GM19372 (cell line): ENCODE data around the gene SLC10A7.

Source experiments
- ATAC-seq: cut with Tn5 transposase; IDR thresholded peaks from one replicate; pipeline ENCODE4 v1.9.1; 2021; ENCODE audit warnings: mild to moderate bottlenecking, low read depth, moderate library complexity; ENCODE audit not compliant: unreplicated experiment

The SLC10A7 gene

GRCh38 chr4:146443525-146443924, 78.2 kb downstream of the SLC10A7 start:
- no peak for ATAC-seq

GRCh38 chr4:146442801-146443200, 78.9 kb downstream of the SLC10A7 start:
- no peak for ATAC-seq

- no peak for ATAC-seq
Observed at GRCh38 chr4:146439999-146440398, 81.7 kb downstream of the SLC10A7 start.

- no peak for ATAC-seq
Observed at GRCh38 chr4:146439437-146439836, 82.3 kb downstream of the SLC10A7 start.

- no peak for ATAC-seq
Observed at GRCh38 chr4:146437778-146438177, 84.0 kb downstream of the SLC10A7 start.

GRCh38 chr4:146436423-146437162, 85.1 kb downstream of the SLC10A7 start:
- no peak for ATAC-seq

- ATAC-seq = no peak
Observed at GRCh38 chr4:146435962-146436361, 85.8 kb downstream of the SLC10A7 start.

- ATAC-seq = no peak
Observed at GRCh38 chr4:146432065-146432464, 89.7 kb downstream of the SLC10A7 start.

- ATAC-seq = no peak
Observed at GRCh38 chr4:146428298-146428697, 93.4 kb downstream of the SLC10A7 start.

- no peak for ATAC-seq
Observed at GRCh38 chr4:146417822-146418221, 103.9 kb downstream of the SLC10A7 start.

GRCh38 chr4:146415829-146416228, 105.9 kb downstream of the SLC10A7 start:
- ATAC-seq = no peak

GRCh38 chr4:146407669-146408084, 114.1 kb downstream of the SLC10A7 start:
- no peak for ATAC-seq

GRCh38 chr4:146407257-146407656, 114.5 kb downstream of the SLC10A7 start:
- no peak for ATAC-seq

- no peak for ATAC-seq
Observed at GRCh38 chr4:146401274-146401673, 120.5 kb downstream of the SLC10A7 start.

GRCh38 chr4:146398896-146399445, 122.8 kb downstream of the SLC10A7 start:
- ATAC-seq = no peak

- no peak for ATAC-seq
Observed at GRCh38 chr4:146398404-146398803, 123.3 kb downstream of the SLC10A7 start.

- ATAC-seq = no peak
Observed at GRCh38 chr4:146389561-146389960, 132.2 kb downstream of the SLC10A7 start.

GRCh38 chr4:146382194-146382593, 139.5 kb downstream of the SLC10A7 start:
- ATAC-seq = no peak

- no peak for ATAC-seq
Observed at GRCh38 chr4:146381263-146381872, 140.4 kb downstream of the SLC10A7 start.

- ATAC-seq = no peak
Observed at GRCh38 chr4:146379744-146380143, 142.0 kb downstream of the SLC10A7 start.

- no peak for ATAC-seq
Observed at GRCh38 chr4:146371812-146372211, 149.9 kb downstream of the SLC10A7 start.

- ATAC-seq = no peak
Observed at GRCh38 chr4:146370841-146371240, 150.9 kb downstream of the SLC10A7 start.
